GM04503 (cell line): ENCODE data around the gene SLC22A23.

Experiments used
- DNase-seq: peaks from one replicate; pipeline ENCODE4 v3.0.0-alpha.2; 2012; ENCODE audit warnings: low read depth

The SLC22A23 gene

GRCh38 chr6:3443221-3443515, 13.7 kb downstream of the SLC22A23 start:
- DNase-seq, result no peak

GRCh38 chr6:3442431-3443220, 14.2 kb downstream of the SLC22A23 start:
- DNase-seq, result no peak

GRCh38 chr6:3440911-3441310, 15.9 kb downstream of the SLC22A23 start:
- no peak for DNase-seq

- DNase-seq, result no peak
Measured at GRCh38 chr6:3439961-3440360, 16.9 kb downstream of the SLC22A23 start.

- DNase-seq, result no peak
Measured at GRCh38 chr6:3438190-3439167, 18.4 kb downstream of the SLC22A23 start.

- no peak for DNase-seq
Measured at GRCh38 chr6:3433005-3433404, 23.8 kb downstream of the SLC22A23 start.

- no peak for DNase-seq
Measured at GRCh38 chr6:3432416-3432815, 24.4 kb downstream of the SLC22A23 start.

- no peak for DNase-seq
Measured at GRCh38 chr6:3431994-3432393, 24.9 kb downstream of the SLC22A23 start.

GRCh38 chr6:3429211-3429610, 27.6 kb downstream of the SLC22A23 start:
- DNase-seq, result no peak

- no peak for DNase-seq
Measured at GRCh38 chr6:3428700-3429099, 28.1 kb downstream of the SLC22A23 start.

GRCh38 chr6:3428247-3428646, 28.6 kb downstream of the SLC22A23 start:
- no peak for DNase-seq

- no peak for DNase-seq
Measured at GRCh38 chr6:3427687-3428085, 29.2 kb downstream of the SLC22A23 start.

GRCh38 chr6:3426927-3427686, 29.7 kb downstream of the SLC22A23 start:
- DNase-seq, result no peak

GRCh38 chr6:3426091-3426926, 30.5 kb downstream of the SLC22A23 start:
- no peak for DNase-seq

GRCh38 chr6:3425574-3425973, 31.3 kb downstream of the SLC22A23 start:
- no peak for DNase-seq

GRCh38 chr6:3424185-3424927, 32.5 kb downstream of the SLC22A23 start:
- no peak for DNase-seq

GRCh38 chr6:3423439-3424184, 33.2 kb downstream of the SLC22A23 start:
- DNase-seq, result no peak

- DNase-seq, result no peak
Measured at GRCh38 chr6:3422435-3423070, 34.3 kb downstream of the SLC22A23 start.

- no peak for DNase-seq
Measured at GRCh38 chr6:3421791-3422434, 34.9 kb downstream of the SLC22A23 start.
